AG04450 (cell line): Measurements from ENCODE around the gene SYT8. TPM values are rescaled to one million over a fixed set of nuclear protein-coding genes. Genes with fewer than 3 reads are reported as not detected.
A peak's percentile ranks its signal among the peaks of the same experiment; 100 is the strongest.

ENCODE experiments used
- CTCF ChIA-PET: fragments of 300-600, 350-600 bp; formaldehyde crosslinking; extraction: SDS; loops from one replicate; lab custom pipeline; 2022; ENCODE audit warnings: antibody characterized with exemption, inconsistent platforms; lab: Charles Lee
- POLR2A ChIA-PET: fragments of 350-600 bp; formaldehyde crosslinking; extraction: SDS; loops from one replicate; lab custom pipeline; 2021; ENCODE audit warnings: antibody characterized with exemption, inconsistent platforms; lab: Yijun Ruan, JAX
- DNase-seq: peaks from one replicate; pipeline ENCODE4 v3.0.0-alpha.2; 2011; ENCODE audit warnings: low read depth, low spot score
- H3K27ac ChIP-seq: one replicate; pipeline ENCODE4 v1.5.1; 2012; ENCODE audit warnings: low read depth, low read length, control low read depth
- H3K27me3 ChIP-seq: one replicate; pipeline ENCODE4 v1.6.0; 2012; ENCODE audit warnings: low read length; ENCODE audit not compliant: control insufficient read depth, insufficient read depth
- H3K4me3 ChIP-seq: 2 replicates; pipeline ENCODE4 v1.5.1; 2011; ENCODE audit warnings: mild to moderate bottlenecking, low read depth, low read length, control low read depth
- H3K9me3 ChIP-seq: 2 replicates; pipeline ENCODE4 v1.5.1; 2012; ENCODE audit warnings: low read length; ENCODE audit not compliant: control insufficient read depth, insufficient read depth
- polyA plus RNA-seq: library from polyadenylated mRNA; depleted of rRNA; stranded (reverse); fragments of >200 nt; gene quantifications from 2 replicates; pipeline ENCODE4 v1.2.3, GENCODE V29; 2011
- TF ChIP-seq, protein P1 (sequence below): IDR thresholded peaks from 2 replicates; pipeline ENCODE4 v1.5.1; 2011; ENCODE audit warnings: low read depth, low read length, control low read depth, inconsistent platforms

Gene SYT8
- polyA plus RNA-seq, 1 experiment = not detected

DNA sequence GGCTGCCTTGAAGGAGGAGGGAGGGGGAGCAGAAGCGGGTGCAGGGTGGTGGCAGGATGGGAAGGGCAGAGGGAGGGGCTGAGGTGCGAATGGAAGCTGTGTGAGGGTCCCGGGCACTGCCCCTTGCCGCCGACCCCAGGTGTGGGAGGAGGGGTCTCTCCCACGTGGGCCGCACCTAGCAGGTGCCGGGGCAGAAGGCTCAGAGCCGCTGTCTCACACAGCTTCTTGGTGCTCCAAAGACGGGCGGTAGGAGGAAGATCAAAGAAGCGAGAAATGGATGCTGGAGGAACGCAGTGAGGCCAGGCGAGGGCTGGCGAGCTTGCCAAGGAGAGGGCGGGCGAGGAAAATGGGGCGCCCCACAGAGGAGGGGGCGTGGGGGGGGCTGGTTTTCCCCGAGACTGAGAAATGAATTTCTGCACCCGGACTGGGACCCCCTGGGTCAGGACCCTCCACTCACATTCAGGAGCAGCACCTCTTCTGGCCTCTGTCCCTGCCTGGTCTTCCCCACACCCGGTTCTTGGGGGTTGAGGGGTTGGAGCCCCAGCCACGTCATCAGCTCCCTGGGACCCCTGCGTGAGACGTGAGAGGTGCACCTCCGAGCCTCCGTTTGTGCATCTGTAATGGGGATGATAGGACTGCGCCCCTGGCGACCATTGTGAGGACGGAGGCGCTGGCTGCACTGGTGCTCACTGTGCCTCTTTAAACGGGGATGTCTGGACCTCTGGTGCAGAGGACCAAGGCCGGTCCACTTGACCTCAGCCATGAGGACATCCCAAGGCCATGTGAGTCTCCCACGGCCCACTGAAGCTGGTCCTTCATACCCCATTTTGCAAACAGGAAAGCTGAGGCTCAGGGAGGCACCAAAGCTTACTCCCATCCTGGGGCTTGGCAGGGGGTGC is 34.9 kb downstream of the SYT8 start:
- no peak overlapping the region for H3K4me3 ChIP-seq
- no peak for DNase-seq
- peaks cover 3% of the 10 kb centered on the region; the same call in 1 of the 2 replicates for H3K9me3 ChIP-seq
- TF ChIP-seq, protein P1, sequence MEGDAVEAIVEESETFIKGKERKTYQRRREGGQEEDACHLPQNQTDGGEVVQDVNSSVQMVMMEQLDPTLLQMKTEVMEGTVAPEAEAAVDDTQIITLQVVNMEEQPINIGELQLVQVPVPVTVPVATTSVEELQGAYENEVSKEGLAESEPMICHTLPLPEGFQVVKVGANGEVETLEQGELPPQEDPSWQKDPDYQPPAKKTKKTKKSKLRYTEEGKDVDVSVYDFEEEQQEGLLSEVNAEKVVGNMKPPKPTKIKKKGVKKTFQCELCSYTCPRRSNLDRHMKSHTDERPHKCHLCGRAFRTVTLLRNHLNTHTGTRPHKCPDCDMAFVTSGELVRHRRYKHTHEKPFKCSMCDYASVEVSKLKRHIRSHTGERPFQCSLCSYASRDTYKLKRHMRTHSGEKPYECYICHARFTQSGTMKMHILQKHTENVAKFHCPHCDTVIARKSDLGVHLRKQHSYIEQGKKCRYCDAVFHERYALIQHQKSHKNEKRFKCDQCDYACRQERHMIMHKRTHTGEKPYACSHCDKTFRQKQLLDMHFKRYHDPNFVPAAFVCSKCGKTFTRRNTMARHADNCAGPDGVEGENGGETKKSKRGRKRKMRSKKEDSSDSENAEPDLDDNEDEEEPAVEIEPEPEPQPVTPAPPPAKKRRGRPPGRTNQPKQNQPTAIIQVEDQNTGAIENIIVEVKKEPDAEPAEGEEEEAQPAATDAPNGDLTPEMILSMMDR = 0 out of 2 replicates have a peak, but pooled peaks have one; percentile 20
- ChIA-PET POLR2A (no interaction called here), CTCF (interaction anchor here (1.1 to 1.8 kb wide), 2 partner anchors 12 to 38 kb away, joined by 4 to 8 read pairs; no protein-coding TSS in a partner anchor)
- H3K27me3 ChIP-seq = peaks cover 26% of the 10 kb centered on the region
- H3K27ac ChIP-seq = no peak overlapping the region

DNA sequence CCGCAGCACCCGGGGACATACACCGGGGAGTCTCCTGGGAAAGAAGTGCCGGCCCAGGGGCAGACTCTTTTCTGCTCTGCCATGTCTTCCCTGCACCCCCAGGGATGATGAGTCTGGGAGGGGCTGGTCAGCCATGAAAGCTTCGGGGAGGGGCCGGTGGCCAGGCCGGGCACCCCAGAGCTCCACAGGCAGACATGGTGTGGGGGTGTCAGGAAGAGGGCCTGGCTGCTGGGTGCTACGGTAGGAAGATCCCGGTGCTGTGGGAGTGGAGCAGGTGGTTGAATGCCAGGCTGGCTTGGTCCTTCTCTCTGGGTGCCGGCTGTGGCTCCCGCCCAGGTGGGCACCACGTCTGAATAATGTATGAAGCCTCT is 35.5 kb downstream of the SYT8 start:
- ChIA-PET CTCF (interaction anchor here (1.1 to 1.8 kb wide), 3 partner anchors 12 to 38 kb away, joined by 4 to 8 read pairs (median 8); no protein-coding TSS in a partner anchor), POLR2A (no interaction called here)
- peaks cover 26% of the 10 kb centered on the region for H3K27me3 ChIP-seq
- H3K9me3 ChIP-seq = peaks cover 3% of the 10 kb centered on the region; the same call in 1 of the 2 replicates
- H3K27ac ChIP-seq = no peak overlapping the region
- H3K4me3 ChIP-seq = no peak overlapping the region
- DNase-seq = no peak
- TF ChIP-seq, protein P1 = no peak

DNA sequence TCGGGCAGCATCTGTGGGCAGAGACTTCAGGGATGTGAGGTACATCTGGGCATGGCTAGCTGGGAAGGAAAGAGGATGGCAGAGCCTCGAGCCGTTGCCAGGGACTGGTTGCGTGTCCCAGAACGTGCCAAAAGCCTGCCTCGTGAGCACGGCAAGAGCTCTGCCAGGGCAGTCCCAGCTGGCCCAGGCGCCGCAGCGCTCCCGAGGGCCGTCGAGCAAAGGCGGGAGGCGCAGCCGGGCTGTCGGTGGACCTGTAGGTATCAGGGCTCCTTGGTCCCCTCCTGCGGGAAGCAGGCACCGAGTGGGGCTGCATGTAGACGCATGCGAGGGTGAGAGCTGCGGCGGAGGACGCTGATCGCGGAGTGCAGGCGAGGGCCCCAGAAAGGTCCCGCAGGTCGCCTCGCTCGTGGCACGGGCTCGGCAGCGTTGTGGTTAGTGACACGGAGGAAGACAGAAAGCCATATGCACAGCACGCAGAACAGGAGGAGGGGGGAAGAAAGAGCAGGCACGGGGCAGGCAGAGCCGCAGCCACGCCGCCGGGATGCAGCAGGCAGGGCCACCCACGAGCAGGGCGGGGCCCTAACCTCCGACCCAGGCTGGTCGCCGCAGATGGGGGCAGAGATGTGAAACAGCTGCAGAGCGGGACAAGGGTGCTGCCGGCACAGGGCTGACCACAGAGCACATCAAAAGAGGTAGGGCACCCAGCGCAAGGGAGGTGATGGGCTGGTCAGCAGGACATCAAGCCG is 36.1 kb downstream of the SYT8 start:
- ChIA-PET CTCF (interaction anchor here (1.1 to 1.4 kb wide), 2 partner anchors 11 to 39 kb away, joined by 4 to 8 read pairs; no protein-coding TSS in a partner anchor), POLR2A (no interaction called here)
- no peak overlapping the region for H3K4me3 ChIP-seq
- DNase-seq = no peak
- TF ChIP-seq, protein P1 = no peak
- H3K27ac ChIP-seq = no peak overlapping the region
- peaks cover 26% of the 10 kb centered on the region for H3K27me3 ChIP-seq
- H3K9me3 ChIP-seq = peaks cover 3% of the 10 kb centered on the region; the same call in 1 of the 2 replicates

DNA sequence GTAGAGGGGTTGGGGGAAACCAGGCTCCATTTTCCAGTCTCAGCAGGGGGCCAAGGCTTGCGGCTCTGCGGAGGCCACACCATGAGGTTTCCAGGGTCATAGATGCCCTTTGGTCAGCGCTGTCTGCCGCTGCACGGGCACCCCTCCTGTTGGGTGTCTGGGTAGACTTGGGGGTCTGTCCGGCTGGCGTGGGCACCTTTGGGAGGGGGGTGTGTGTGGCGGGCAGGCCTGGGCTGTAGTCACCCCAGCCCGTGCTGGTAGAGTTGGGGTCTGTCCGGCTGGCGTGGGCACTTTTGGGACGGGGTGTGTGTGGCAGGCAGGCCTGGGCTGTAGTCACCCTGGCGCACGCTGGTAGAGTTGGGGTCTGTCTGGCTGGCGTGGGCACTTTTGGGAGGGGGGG is 36.7 kb downstream of the SYT8 start:
- CTCF ChIA-PET = interaction anchor here (1.4 kb wide), 1 partner anchor 11 kb away, joined by 8 read pairs; no protein-coding TSS in a partner anchor
- no peak overlapping the region for H3K4me3 ChIP-seq
- POLR2A ChIA-PET = no interaction called here
- peaks cover 26% of the 10 kb centered on the region for H3K27me3 ChIP-seq
- peaks cover 4% of the 10 kb centered on the region; the same call in 1 of the 2 replicates for H3K9me3 ChIP-seq
- DNase-seq = no peak
- TF ChIP-seq, protein P1 = no peak
- H3K27ac ChIP-seq = no peak overlapping the region
